GM12891 (cell line): ENCODE measurements around the gene SLC39A2.

Source experiments
- DNase-seq: peaks from one replicate; pipeline ENCODE4 v3.0.0; 2011; ENCODE audit warnings: low spot score; ENCODE audit not compliant: insufficient read length
- FAIRE-seq: peaks from 2 replicates; lab custom pipeline; 2011; peaks lifted over from hg19 to GRCh38; lab: Jason Lieb, UNC
- PAX5 ChIP-seq: IDR thresholded peaks from 2 replicates; pipeline ENCODE4 v1.6.1; 2011; ENCODE audit warnings: low read length, moderate library complexity, mild to moderate bottlenecking; ENCODE audit not compliant: insufficient read depth, severe bottlenecking
- POLR2A ChIP-seq: IDR thresholded peaks from 2 replicates; pipeline ENCODE4 v1.6.1; 2011; ENCODE audit warnings: low read depth, low read length, control low read depth
- POLR2AphosphoS5 ChIP-seq: IDR thresholded peaks from 2 replicates; pipeline ENCODE4 v1.6.1; 2011; ENCODE audit warnings: low read depth, low read length, control low read depth
- POU2F2 ChIP-seq: IDR thresholded peaks from 2 replicates; pipeline ENCODE4 v1.6.1; 2011; ENCODE audit warnings: low read depth, mild to moderate bottlenecking, control low read depth, low read length, moderate library complexity
- SPI1 ChIP-seq: IDR thresholded peaks from 2 replicates; pipeline ENCODE4 v1.6.1; 2011; ENCODE audit warnings: low read depth, low read length, control low read depth
- TAF1 ChIP-seq: IDR thresholded peaks from 2 replicates; pipeline ENCODE4 v1.6.1; 2011; ENCODE audit warnings: low read depth, low read length, control low read depth

The SLC39A2 gene

DNA sequence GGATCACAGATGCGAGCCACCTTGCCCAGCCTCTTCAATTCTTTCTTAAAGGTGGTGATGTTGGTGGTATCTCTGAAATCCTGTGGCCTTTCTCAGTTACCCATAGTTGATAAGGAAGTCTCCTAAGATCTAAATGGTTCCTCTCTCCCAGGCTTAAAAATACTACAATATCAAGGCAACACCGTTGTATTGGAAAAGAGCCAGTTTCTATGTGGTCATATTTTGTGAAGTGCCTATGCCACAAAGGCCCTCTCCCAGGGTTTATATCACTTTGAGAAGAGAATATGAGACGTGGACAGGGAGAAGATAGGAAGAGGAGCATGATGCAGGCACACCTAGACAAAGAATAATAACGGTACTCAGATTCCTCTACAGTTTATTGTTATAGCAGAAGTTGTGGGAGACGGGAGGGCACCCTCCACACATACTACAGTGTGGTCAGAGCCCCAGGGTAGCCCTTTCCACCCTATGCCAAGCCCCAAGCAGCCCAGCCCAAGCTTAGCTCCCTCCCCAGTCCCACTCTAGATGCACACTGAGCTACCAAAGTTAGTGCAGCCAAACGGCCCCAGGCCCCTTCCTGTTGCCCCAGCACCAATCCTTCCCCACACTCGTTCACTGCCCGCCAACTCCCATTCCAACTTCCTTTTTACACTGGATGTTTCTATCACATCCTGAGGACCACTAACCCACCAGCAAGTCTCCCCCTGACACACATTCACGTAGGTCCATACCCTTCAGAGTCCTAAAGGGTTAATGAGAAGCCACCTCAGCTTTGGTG, 17.5 kb downstream of the SLC39A2 start:
- TF ChIP-seq POLR2A (no peak), PAX5 (no peak), POLR2AphosphoS5 (no peak), TAF1 (no peak), SPI1 (no peak), POU2F2 (no peak)
- no peak for FAIRE-seq
- DNase-seq = no peak

GRCh38 chr14:21017528-21018245, 18.6 kb downstream of the SLC39A2 start:
- DNase-seq = no peak
- no peak for FAIRE-seq
- TF ChIP-seq SPI1 (no peak), POU2F2 (no peak), POLR2AphosphoS5 (no peak), POLR2A (no peak), TAF1 (no peak), PAX5 (no peak)

DNA sequence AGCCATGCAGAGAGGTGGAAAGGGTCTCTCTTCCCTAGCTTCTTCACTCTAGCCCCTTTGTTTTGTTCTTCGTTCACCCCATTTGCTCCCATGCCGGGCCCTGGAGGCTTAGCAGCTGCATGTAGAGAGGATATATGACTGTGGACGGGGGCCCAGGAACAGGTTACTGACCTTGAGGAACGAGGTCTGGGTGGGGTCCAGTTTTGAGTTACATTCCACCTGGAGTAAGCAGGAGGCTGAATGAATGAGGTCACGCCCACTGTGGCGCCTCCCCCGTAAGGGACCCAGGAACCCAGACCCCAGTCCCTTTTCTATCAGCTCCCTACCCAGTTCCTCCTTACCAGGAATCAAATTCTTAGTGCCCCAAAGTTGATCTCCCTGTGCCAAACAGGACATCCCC, 19.2 kb downstream of the SLC39A2 start:
- no peak for TF ChIP-seq TAF1
- TF ChIP-seq SPI1 = no peak
- TF ChIP-seq POLR2A = no peak
- TF ChIP-seq POU2F2 = no peak
- TF ChIP-seq POLR2AphosphoS5 = no peak
- TF ChIP-seq PAX5 = no peak
- FAIRE-seq (no peak), DNase-seq (no peak)

GRCh38 chr14:21018781-21019180, 19.7 kb downstream of the SLC39A2 start:
- FAIRE-seq (no peak), DNase-seq (no peak)
- no peak for TF ChIP-seq SPI1
- no peak for TF ChIP-seq TAF1

DNA sequence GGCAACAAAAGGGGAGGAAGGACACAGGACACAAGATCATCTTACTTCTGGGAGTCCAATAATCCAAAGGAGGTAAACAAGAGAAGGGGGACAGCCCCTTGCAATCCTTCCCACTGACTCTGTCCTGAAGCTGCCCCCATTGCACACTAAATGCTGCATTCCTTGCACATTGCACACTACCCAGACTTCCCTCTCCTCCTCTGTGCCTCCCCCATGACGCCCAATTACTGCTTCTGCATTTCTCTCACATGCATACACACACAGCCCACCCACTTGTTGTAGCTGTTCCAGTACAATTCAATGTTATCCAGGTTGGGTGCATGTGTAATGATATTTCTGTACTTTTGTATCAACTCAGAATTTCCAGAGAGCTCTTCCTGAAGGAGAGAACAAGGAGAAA, 20.3 kb downstream of the SLC39A2 start:
- FAIRE-seq (no peak), DNase-seq (no peak)
- TF ChIP-seq POU2F2 = no peak
- TF ChIP-seq PAX5 = no peak
- no peak for TF ChIP-seq SPI1
- TF ChIP-seq TAF1 = no peak
- no peak for TF ChIP-seq POLR2AphosphoS5
- TF ChIP-seq POLR2A = no peak

GRCh38 chr14:21020977-21021545, 22.0 kb downstream of the SLC39A2 start:
- DNase-seq (no peak), FAIRE-seq (no peak)
- TF ChIP-seq SPI1 (no peak), PAX5 (no peak), TAF1 (no peak)

- FAIRE-seq (no peak), DNase-seq (no peak)
- no peak for TF ChIP-seq TAF1
- TF ChIP-seq POLR2AphosphoS5 = no peak
- TF ChIP-seq POU2F2 = no peak
- TF ChIP-seq PAX5 = no peak
- no peak for TF ChIP-seq SPI1
- TF ChIP-seq POLR2A = no peak
Observed at GRCh38 chr14:21022686-21023085, 23.6 kb downstream of the SLC39A2 start.

DNA sequence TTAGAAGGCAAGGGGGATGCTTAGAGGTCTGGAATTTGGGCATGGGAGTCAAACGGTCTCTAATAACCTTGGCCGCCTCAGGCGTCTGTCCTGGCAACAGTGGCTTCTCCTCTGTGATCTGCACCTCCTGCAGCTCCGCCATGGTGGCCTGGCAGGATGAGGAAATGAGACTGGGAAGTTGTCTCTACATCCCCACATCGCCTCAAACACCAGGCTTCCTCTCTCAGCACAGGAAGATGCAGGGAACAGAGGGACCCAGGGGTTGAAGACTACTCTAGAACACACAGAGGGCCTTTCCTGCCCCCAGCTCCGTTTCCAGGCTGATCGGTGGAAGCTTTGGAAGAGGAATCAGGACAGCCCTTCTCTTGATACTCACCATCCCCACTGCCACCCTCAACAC, 24.1 kb downstream of the SLC39A2 start:
- DNase-seq = no peak
- TF ChIP-seq TAF1 = no peak
- no peak for TF ChIP-seq PAX5
- no peak for TF ChIP-seq POLR2AphosphoS5
- no peak for TF ChIP-seq POU2F2
- TF ChIP-seq POLR2A = no peak
- no peak for TF ChIP-seq SPI1
- FAIRE-seq = no peak

GRCh38 chr14:21023817-21024584, 24.9 kb downstream of the SLC39A2 start:
- no peak for FAIRE-seq
- DNase-seq = no peak
- TF ChIP-seq PAX5 (no peak), POU2F2 (no peak), POLR2AphosphoS5 (no peak), POLR2A (no peak), SPI1 (no peak), TAF1 (no peak)
